WTC11 (cell line): Measurements from ENCODE around the gene TCEANC. TPM values are rescaled to one million over a fixed set of nuclear protein-coding genes. Genes with fewer than 3 reads are reported as not detected.

Source experiments
- ATAC-seq: fragments of 200-7000 bp; cut with Tn5 transposase; 2 replicates; pipeline ENCODE4 v1.10.0; 2021; ENCODE audit warnings: mild to moderate bottlenecking, moderate library complexity
- CTCF ChIA-PET: fragments of 300-600 bp; sonication (Branson Sonifier 250); formaldehyde crosslinking; loops from one replicate; lab custom pipeline; 2021; ENCODE audit warnings: antibody characterized with exemption; lab: Charles Lee
- POLR2A ChIA-PET: fragments of 350-600 bp; sonication (Branson Sonifier 250); formaldehyde crosslinking; loops from one replicate; lab custom pipeline; 2021; ENCODE audit warnings: antibody characterized with exemption; lab: Charles Lee
- DNase-seq: peaks from one replicate; pipeline ENCODE4 v3.0.0; 2021; ENCODE audit warnings: low spot score
- H3K27ac Mint-ChIP-seq: 2 replicates; pipeline ENCODE4 v1.8.0; 2021; ENCODE audit warnings: mixed read lengths
- H3K27me3 Mint-ChIP-seq: 2 replicates; pipeline ENCODE4 v1.8.0; 2021; ENCODE audit warnings: low read depth, mild to moderate bottlenecking, moderate library complexity, mixed read lengths
- H3K36me3 Mint-ChIP-seq: 2 replicates; pipeline ENCODE4 v1.8.0; 2021; ENCODE audit warnings: mixed read lengths
- H3K4me1 Mint-ChIP-seq: 2 replicates; pipeline ENCODE4 v1.8.0; 2022; ENCODE audit warnings: mixed read lengths
- H3K4me3 Mint-ChIP-seq: 2 replicates; pipeline ENCODE4 v1.8.0; 2021; ENCODE audit warnings: mild to moderate bottlenecking, moderate library complexity, mixed read lengths
- H3K9me3 Mint-ChIP-seq: 2 replicates; pipeline ENCODE4 v1.8.0; 2021; ENCODE audit warnings: mixed read lengths
- ETV6 ChIP-seq: sonication (generic); formaldehyde crosslinking; IDR thresholded peaks from 2 replicates; pipeline ENCODE4 v1.8.1; 2022; ENCODE audit warnings: mild to moderate bottlenecking, missing genetic modification reagents
- FOXP1 ChIP-seq: sonication (generic); formaldehyde crosslinking; IDR thresholded peaks from 2 replicates; pipeline ENCODE4 v1.8.0; 2022; ENCODE audit warnings: missing genetic modification reagents, mild to moderate bottlenecking, moderate library complexity, borderline replicate concordance
- NFE2L1 ChIP-seq: sonication (generic); formaldehyde crosslinking; IDR thresholded peaks from 2 replicates; pipeline ENCODE4 v1.8.1; 2023; ENCODE audit warnings: missing genetic modification reagents
- NFYB ChIP-seq: sonication (generic); formaldehyde crosslinking; conservative IDR thresholded peaks from 2 replicates; pipeline ENCODE4 v1.8.0; 2022; ENCODE audit warnings: low read depth, missing genetic modification reagents
- NR2C2 ChIP-seq: sonication (generic); formaldehyde crosslinking; IDR thresholded peaks from 2 replicates; pipeline ENCODE4 v1.8.0; 2022; ENCODE audit warnings: mild to moderate bottlenecking, missing genetic modification reagents
- RELA ChIP-seq: sonication (generic); formaldehyde crosslinking; IDR thresholded peaks from 2 replicates; pipeline ENCODE4 v1.8.1; 2022; ENCODE audit warnings: missing genetic modification reagents, mild to moderate bottlenecking, borderline replicate concordance
- SMAD3 ChIP-seq: sonication (generic); formaldehyde crosslinking; IDR thresholded peaks from 2 replicates; pipeline ENCODE4 v1.8.0; 2022; ENCODE audit warnings: missing genetic modification reagents, mild to moderate bottlenecking, borderline replicate concordance
- SMAD4 ChIP-seq: sonication (generic); formaldehyde crosslinking; IDR thresholded peaks from 2 replicates; pipeline ENCODE4 v1.8.0; 2022; ENCODE audit warnings: mild to moderate bottlenecking, missing genetic modification reagents
- TEAD1 ChIP-seq: sonication (generic); formaldehyde crosslinking; IDR thresholded peaks from 2 replicates; pipeline ENCODE4 v1.8.0; 2022; ENCODE audit warnings: mild to moderate bottlenecking, missing genetic modification reagents
- TEAD4 ChIP-seq: sonication (generic); formaldehyde crosslinking; IDR thresholded peaks from 2 replicates; pipeline ENCODE4 v1.8.0; 2022; ENCODE audit warnings: mild to moderate bottlenecking, missing genetic modification reagents
- ZNF317 ChIP-seq: sonication (generic); formaldehyde crosslinking; IDR thresholded peaks from 2 replicates; pipeline ENCODE4 v1.8.1; 2023; ENCODE audit warnings: low read depth, mild to moderate bottlenecking, moderate library complexity, missing genetic modification reagents, borderline replicate concordance
- ZNF396 ChIP-seq: fragments of 250-450 bp; sonication (Bioruptor Pico); IDR thresholded peaks from 2 replicates; pipeline ENCODE4 v1.8.0; 2021; ENCODE audit warnings: mild to moderate bottlenecking, moderate library complexity, borderline replicate concordance
- ZNF416 ChIP-seq: fragments of 250-450 bp; sonication (Bioruptor Pico); IDR thresholded peaks from 2 replicates; pipeline ENCODE4 v1.9.0; 2021; ENCODE audit warnings: mild to moderate bottlenecking, inconsistent platforms
- total RNA-seq: library from RNA; stranded (reverse); gene quantifications from 3 replicates; pipeline ENCODE4 v1.2.3, GENCODE V29; 2021
- TF ChIP-seq, protein P1 (sequence below): fragments of 200-600 bp; IDR thresholded peaks from 2 replicates; pipeline ENCODE4 v1.8.0; 2022; ENCODE audit warnings: antibody characterized with exemption
- TF ChIP-seq, protein P2 (sequence below): sonication (generic); formaldehyde crosslinking; conservative IDR thresholded peaks from 2 replicates; pipeline ENCODE4 v1.8.1; 2023; ENCODE audit warnings: mild to moderate bottlenecking, low read depth, missing genetic modification reagents, moderate library complexity
- TF ChIP-seq, protein P3 (sequence below): sonication (generic); formaldehyde crosslinking; IDR thresholded peaks from 2 replicates; pipeline ENCODE4 v1.8.1; 2022; ENCODE audit warnings: low read depth, missing genetic modification reagents, borderline replicate concordance
- TF ChIP-seq, protein P4 (sequence below): sonication (generic); formaldehyde crosslinking; IDR thresholded peaks from 2 replicates; pipeline ENCODE4 v1.8.1; 2022; ENCODE audit warnings: mild to moderate bottlenecking, missing genetic modification reagents, moderate library complexity, borderline replicate concordance
- TF ChIP-seq, protein P5 (sequence below): fragments of 250-450 bp; sonication (Bioruptor Pico); IDR thresholded peaks from 2 replicates; pipeline ENCODE4 v1.8.0; 2021; ENCODE audit warnings: mild to moderate bottlenecking
- TF ChIP-seq, protein P6 (sequence below): sonication (generic); formaldehyde crosslinking; IDR thresholded peaks from 2 replicates; pipeline ENCODE4 v1.8.0; 2023; ENCODE audit warnings: missing genetic modification reagents

TCEANC gene
- total RNA-seq, 1 experiment from 2014 or later: 2.0 TPM

DNA sequence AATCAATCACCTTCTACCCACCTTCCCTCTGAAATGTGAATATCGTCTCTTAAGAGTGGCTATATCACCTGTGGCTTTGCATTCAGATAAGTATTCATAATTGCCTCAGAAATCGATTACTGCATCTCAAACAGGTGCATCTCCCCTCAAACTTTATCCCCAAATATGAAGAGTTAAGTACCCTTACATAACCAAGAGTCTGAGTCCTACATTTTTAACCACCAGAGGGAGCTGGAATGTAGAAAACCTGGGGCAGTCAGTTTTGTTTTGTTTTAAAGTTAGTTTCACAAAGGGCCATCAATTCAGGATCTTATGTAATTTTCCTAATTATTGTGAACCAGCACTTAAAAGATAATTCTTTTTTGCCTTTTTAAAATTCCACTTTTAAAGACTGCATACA lies 5.7 kb downstream of the TCEANC start:
- no peak for ATAC-seq
- Mint-ChIP-seq H3K4me3 (peak overlapping the region; percentile 12; the same call in 1 of the 2 replicates), H3K27ac (no peak overlapping the region)
- ChIA-PET POLR2A (no interaction called here), CTCF (interaction anchor here (0.7 to 1.3 kb wide), 4 partner anchors 22 to 106 kb away, joined by 3 to 5 read pairs (median 3); no protein-coding TSS in a partner anchor)
- TF ChIP-seq ZNF396 (CRISPR knock-in tag): no peak
- TF ChIP-seq, protein P1, sequence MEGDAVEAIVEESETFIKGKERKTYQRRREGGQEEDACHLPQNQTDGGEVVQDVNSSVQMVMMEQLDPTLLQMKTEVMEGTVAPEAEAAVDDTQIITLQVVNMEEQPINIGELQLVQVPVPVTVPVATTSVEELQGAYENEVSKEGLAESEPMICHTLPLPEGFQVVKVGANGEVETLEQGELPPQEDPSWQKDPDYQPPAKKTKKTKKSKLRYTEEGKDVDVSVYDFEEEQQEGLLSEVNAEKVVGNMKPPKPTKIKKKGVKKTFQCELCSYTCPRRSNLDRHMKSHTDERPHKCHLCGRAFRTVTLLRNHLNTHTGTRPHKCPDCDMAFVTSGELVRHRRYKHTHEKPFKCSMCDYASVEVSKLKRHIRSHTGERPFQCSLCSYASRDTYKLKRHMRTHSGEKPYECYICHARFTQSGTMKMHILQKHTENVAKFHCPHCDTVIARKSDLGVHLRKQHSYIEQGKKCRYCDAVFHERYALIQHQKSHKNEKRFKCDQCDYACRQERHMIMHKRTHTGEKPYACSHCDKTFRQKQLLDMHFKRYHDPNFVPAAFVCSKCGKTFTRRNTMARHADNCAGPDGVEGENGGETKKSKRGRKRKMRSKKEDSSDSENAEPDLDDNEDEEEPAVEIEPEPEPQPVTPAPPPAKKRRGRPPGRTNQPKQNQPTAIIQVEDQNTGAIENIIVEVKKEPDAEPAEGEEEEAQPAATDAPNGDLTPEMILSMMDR: 0 out of 2 replicates have a peak, but pooled peaks have one; percentile 13
- TF ChIP-seq, all 79 proteins: peak for 1
- H3K4me1 Mint-ChIP-seq: peaks cover 6% of the 10 kb centered on the region
- H3K9me3 Mint-ChIP-seq: no peaks in the 10 kb centered on the region
- H3K36me3 Mint-ChIP-seq: peaks cover 15% of the 10 kb centered on the region
- H3K27me3 Mint-ChIP-seq: no peaks in the 10 kb centered on the region
- no peak for DNase-seq

DNA sequence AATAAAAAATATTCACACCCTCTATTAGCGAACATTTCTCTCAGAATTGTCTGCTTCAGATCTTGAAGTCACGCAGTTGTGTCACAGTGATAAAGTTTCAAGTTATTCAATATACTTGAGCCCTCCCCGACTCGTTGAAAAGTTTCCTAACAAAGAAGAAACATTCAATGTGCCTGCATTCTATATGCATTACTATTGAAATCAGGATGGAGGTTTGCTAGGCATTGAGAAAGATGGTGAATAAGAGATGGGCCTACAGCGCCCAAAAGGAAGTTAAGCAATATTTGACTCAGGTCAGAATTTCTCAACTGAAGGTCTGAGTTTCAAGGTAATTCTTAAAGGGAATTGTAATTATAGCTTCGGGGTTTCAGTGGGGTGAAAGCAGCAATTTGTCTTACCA lies 6.1 kb downstream of the TCEANC start:
- ChIA-PET POLR2A (no interaction called here), CTCF (interaction anchor here (0.7 to 1.3 kb wide), 4 partner anchors 22 to 106 kb away, joined by 3 to 5 read pairs (median 3); no protein-coding TSS in a partner anchor)
- peaks cover 15% of the 10 kb centered on the region for H3K36me3 Mint-ChIP-seq
- H3K4me1 Mint-ChIP-seq: peaks cover 6% of the 10 kb centered on the region
- ATAC-seq (no peak), DNase-seq (no peak)
- H3K9me3 Mint-ChIP-seq: no peaks in the 10 kb centered on the region
- H3K27me3 Mint-ChIP-seq: no peaks in the 10 kb centered on the region
- H3K4me3 Mint-ChIP-seq: peak overlapping the region; percentile 12; the same call in 1 of the 2 replicates
- TF ChIP-seq RELA: no peak
- no peak for TF ChIP-seq FOXP1
- no peak for TF ChIP-seq TEAD1 (CRISPR knock-in tag)
- TF ChIP-seq TEAD4 (CRISPR knock-in tag): no peak
- no peak for TF ChIP-seq NR2C2 (CRISPR knock-in tag)
- TF ChIP-seq, protein P2, sequence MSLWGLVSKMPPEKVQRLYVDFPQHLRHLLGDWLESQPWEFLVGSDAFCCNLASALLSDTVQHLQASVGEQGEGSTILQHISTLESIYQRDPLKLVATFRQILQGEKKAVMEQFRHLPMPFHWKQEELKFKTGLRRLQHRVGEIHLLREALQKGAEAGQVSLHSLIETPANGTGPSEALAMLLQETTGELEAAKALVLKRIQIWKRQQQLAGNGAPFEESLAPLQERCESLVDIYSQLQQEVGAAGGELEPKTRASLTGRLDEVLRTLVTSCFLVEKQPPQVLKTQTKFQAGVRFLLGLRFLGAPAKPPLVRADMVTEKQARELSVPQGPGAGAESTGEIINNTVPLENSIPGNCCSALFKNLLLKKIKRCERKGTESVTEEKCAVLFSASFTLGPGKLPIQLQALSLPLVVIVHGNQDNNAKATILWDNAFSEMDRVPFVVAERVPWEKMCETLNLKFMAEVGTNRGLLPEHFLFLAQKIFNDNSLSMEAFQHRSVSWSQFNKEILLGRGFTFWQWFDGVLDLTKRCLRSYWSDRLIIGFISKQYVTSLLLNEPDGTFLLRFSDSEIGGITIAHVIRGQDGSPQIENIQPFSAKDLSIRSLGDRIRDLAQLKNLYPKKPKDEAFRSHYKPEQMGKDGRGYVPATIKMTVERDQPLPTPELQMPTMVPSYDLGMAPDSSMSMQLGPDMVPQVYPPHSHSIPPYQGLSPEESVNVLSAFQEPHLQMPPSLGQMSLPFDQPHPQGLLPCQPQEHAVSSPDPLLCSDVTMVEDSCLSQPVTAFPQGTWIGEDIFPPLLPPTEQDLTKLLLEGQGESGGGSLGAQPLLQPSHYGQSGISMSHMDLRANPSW (CRISPR knock-in tag): no peak
- TF ChIP-seq SMAD3 (CRISPR knock-in tag): no peak
- no peak for TF ChIP-seq NFYB (CRISPR knock-in tag)
- TF ChIP-seq NFE2L1 (CRISPR knock-in tag): no peak
- TF ChIP-seq, protein P3, sequence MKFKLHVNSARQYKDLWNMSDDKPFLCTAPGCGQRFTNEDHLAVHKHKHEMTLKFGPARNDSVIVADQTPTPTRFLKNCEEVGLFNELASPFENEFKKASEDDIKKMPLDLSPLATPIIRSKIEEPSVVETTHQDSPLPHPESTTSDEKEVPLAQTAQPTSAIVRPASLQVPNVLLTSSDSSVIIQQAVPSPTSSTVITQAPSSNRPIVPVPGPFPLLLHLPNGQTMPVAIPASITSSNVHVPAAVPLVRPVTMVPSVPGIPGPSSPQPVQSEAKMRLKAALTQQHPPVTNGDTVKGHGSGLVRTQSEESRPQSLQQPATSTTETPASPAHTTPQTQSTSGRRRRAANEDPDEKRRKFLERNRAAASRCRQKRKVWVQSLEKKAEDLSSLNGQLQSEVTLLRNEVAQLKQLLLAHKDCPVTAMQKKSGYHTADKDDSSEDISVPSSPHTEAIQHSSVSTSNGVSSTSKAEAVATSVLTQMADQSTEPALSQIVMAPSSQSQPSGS (CRISPR knock-in tag): no peak
- TF ChIP-seq ZNF416 (CRISPR knock-in tag): no peak
- peak overlapping the region; percentile 63; the same call in 1 of the 2 replicates for H3K27ac Mint-ChIP-seq

DNA sequence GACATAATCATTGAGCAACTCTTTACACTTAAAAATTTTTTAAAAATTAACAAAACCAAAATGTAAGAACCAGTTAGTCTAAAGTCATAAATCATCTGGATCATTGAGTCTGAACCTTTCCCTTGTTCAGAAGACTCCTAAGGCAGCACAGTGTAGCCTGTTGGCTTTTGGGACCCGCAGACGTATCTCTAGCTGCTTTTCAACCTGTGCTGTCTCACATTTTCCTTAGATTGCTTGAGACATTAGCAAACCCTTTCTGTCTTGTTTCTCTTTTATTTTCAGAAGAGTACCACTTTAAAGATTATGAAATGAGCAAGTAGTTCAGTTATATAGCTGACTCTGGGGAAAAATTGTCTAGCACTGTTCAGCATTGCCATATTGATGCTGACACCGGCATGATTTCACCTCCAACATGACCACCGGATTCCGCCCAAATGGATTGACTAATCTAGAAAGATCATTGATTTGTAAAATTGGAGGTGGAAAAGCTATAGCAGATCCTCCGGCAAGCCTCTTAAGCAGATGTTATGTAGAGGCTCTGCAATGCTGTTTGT lies 8.9 kb downstream of the TCEANC start:
- TF ChIP-seq, protein P4, sequence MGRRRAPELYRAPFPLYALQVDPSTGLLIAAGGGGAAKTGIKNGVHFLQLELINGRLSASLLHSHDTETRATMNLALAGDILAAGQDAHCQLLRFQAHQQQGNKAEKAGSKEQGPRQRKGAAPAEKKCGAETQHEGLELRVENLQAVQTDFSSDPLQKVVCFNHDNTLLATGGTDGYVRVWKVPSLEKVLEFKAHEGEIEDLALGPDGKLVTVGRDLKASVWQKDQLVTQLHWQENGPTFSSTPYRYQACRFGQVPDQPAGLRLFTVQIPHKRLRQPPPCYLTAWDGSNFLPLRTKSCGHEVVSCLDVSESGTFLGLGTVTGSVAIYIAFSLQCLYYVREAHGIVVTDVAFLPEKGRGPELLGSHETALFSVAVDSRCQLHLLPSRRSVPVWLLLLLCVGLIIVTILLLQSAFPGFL: no peak
- TF ChIP-seq SMAD4 (CRISPR knock-in tag) (no peak), ZNF317 (no peak), ETV6 (CRISPR knock-in tag) (no peak)
- TF ChIP-seq, protein P2 (CRISPR knock-in tag): no peak
- TF ChIP-seq, protein P5, sequence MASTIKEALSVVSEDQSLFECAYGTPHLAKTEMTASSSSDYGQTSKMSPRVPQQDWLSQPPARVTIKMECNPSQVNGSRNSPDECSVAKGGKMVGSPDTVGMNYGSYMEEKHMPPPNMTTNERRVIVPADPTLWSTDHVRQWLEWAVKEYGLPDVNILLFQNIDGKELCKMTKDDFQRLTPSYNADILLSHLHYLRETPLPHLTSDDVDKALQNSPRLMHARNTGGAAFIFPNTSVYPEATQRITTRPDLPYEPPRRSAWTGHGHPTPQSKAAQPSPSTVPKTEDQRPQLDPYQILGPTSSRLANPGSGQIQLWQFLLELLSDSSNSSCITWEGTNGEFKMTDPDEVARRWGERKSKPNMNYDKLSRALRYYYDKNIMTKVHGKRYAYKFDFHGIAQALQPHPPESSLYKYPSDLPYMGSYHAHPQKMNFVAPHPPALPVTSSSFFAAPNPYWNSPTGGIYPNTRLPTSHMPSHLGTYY: no peak
- TF ChIP-seq, protein P6, sequence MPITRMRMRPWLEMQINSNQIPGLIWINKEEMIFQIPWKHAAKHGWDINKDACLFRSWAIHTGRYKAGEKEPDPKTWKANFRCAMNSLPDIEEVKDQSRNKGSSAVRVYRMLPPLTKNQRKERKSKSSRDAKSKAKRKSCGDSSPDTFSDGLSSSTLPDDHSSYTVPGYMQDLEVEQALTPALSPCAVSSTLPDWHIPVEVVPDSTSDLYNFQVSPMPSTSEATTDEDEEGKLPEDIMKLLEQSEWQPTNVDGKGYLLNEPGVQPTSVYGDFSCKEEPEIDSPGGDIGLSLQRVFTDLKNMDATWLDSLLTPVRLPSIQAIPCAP (CRISPR knock-in tag): no peak
- ATAC-seq (no peak), DNase-seq (no peak)
- no peaks in the 10 kb centered on the region for H3K27me3 Mint-ChIP-seq
- no peak overlapping the region for H3K27ac Mint-ChIP-seq
- H3K4me1 Mint-ChIP-seq: peaks cover 6% of the 10 kb centered on the region
- H3K9me3 Mint-ChIP-seq: no peaks in the 10 kb centered on the region
- H3K36me3 Mint-ChIP-seq: peaks cover 15% of the 10 kb centered on the region
- no peak overlapping the region for H3K4me3 Mint-ChIP-seq
- CTCF ChIA-PET: interaction anchor here (1.4 kb wide), 1 partner anchor 88 kb away, joined by 4 read pairs; no protein-coding TSS in a partner anchor
- POLR2A ChIA-PET: no interaction called here
